ENCODE measurements around the gene NLRP9. TPM values are rescaled to one million over a fixed set of nuclear protein-coding genes. Genes with fewer than 3 reads are reported as not detected.

Gene NLRP9
- total and polyA plus RNA-seq, 2 of the 13 experiments (the other 11 are each of a cell fraction or from before 2014, with no cell fraction given): not detected

DNA sequence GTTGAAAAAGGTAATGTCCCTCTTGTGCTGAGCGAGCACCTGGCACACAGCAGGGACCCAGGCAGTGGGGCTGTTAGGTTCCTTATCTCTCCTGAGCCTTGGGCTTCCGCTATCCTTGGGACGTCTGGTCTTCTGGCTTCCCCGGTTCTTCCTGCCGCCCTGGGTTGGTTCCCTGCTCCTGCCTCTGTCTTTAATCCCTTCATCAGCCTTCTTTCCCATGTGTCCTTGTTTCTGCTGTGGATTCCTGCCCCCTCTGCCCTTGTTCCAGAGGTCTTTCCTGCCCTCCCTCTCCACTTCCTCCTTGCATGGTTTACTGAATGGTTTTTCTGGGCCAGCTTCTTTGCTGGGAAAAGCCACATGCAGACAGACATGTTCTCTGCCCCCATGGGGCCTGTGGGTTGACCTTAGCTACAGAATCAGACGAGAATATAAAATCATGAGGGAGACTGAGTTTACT, 60.6 kb downstream of the NLRP9 start:
- intact Hi-C loops (cut with micrococcal nuclease; ENCODE audit: unreplicated experiment) (no loop called here), in situ Hi-C loops (cut with HindIII; ENCODE audit: extremely low pct_ligation_motif_present, low pct_unique_long_range_greater_than_20kb) (no loop called here)
- POLR2A ChIA-PET: no interaction called here
- peak overlapping the region; percentile 94; the same call in 1 of the 2 replicates for H3K9ac ChIP-seq (ENCODE audit: insufficient read depth, low read depth, low read length)
- H2AFZ ChIP-seq (ENCODE audit: low read length): no peak overlapping the region
- no peaks in the 10 kb centered on the region; a peak in 1 of 5 replicates for H3K27me3 ChIP-seq (ENCODE audit: control insufficient read depth in 1 of 2, insufficient read depth in 2 of 2, low read length in 2 of 2)
- peaks cover 58% of the 10 kb centered on the region for H3K4me1 ChIP-seq (ENCODE audit: insufficient read depth, low read length)
- BruUV-seq (replicated peaks): no TSS peak
- peak overlapping the region in 1 of 3 experiments; percentile 89; a peak in 3 of 6 replicates for H3K4me3 ChIP-seq (replicated peaks in 1 of 3; ENCODE audit: insufficient read depth in 1 of 3, low read depth in 2 of 3, low read length in 3 of 3)
- DNase-seq (ENCODE audit: low spot score) (no peak), FAIRE-seq (no peak), ATAC-seq (no peak)
- no peaks in the 10 kb centered on the region for H3K9me3 ChIP-seq (ENCODE audit: low read length)
- H3K4me2 ChIP-seq (ENCODE audit: low read depth, low read length): peak overlapping the region; percentile 64
- peaks cover 5% of the 10 kb centered on the region; the same call in 1 of the 2 replicates for H4K20me1 ChIP-seq (ENCODE audit: insufficient read depth, low read length)
- H3K79me2 ChIP-seq (ENCODE audit: insufficient read depth, low read length): peaks cover 64% of the 10 kb centered on the region
- CTCF ChIA-PET (ENCODE audit: low intra/inter-chr PET ratio, low total read pairs): no interaction called here
- WGBS (ENCODE audit: low lambda C conversion rate): 76% methylated on average over 6 of the region's 6 CpGs
- H3K27ac ChIP-seq (ENCODE audit: extremely low read length, insufficient read depth, low read length): peak overlapping the region; percentile 58
- H3K36me3 ChIP-seq (replicated peaks in 1 of 2; ENCODE audit: control insufficient read depth in 1 of 2, insufficient read depth in 2 of 2, low read length in 2 of 2): peaks cover 24 to 57% of the 10 kb centered on the region in 2 experiments; a peak in 4 of 5 replicates
- TF ChIP-seq ETV5 (CRISPR knock-in tag; IDR thresholded peaks at IDR 0.05; ENCODE audit: borderline replicate concordance) (peak; percentile 34; the same call in 1 of the 2 replicates), HIC2 (CRISPR knock-in tag; IDR thresholded peaks at IDR 0.05; ENCODE audit: low read depth) (no peak), ZFYVE20 (CRISPR knock-in tag; IDR thresholded peaks at IDR 0.05; ENCODE audit: borderline replicate concordance, low read depth) (no peak), AHDC1 (CRISPR knock-in tag; IDR thresholded peaks at IDR 0.05; ENCODE audit: borderline replicate concordance) (no peak)
- TF ChIP-seq, protein P1, sequence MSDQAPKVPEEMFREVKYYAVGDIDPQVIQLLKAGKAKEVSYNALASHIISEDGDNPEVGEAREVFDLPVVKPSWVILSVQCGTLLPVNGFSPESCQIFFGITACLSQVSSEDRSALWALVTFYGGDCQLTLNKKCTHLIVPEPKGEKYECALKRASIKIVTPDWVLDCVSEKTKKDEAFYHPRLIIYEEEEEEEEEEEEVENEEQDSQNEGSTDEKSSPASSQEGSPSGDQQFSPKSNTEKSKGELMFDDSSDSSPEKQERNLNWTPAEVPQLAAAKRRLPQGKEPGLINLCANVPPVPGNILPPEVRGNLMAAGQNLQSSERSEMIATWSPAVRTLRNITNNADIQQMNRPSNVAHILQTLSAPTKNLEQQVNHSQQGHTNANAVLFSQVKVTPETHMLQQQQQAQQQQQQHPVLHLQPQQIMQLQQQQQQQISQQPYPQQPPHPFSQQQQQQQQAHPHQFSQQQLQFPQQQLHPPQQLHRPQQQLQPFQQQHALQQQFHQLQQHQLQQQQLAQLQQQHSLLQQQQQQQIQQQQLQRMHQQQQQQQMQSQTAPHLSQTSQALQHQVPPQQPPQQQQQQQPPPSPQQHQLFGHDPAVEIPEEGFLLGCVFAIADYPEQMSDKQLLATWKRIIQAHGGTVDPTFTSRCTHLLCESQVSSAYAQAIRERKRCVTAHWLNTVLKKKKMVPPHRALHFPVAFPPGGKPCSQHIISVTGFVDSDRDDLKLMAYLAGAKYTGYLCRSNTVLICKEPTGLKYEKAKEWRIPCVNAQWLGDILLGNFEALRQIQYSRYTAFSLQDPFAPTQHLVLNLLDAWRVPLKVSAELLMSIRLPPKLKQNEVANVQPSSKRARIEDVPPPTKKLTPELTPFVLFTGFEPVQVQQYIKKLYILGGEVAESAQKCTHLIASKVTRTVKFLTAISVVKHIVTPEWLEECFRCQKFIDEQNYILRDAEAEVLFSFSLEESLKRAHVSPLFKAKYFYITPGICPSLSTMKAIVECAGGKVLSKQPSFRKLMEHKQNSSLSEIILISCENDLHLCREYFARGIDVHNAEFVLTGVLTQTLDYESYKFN (CRISPR knock-in tag; conservative IDR thresholded peaks at IDR 0.05): peak; percentile 51
- TF ChIP-seq, protein P2, sequence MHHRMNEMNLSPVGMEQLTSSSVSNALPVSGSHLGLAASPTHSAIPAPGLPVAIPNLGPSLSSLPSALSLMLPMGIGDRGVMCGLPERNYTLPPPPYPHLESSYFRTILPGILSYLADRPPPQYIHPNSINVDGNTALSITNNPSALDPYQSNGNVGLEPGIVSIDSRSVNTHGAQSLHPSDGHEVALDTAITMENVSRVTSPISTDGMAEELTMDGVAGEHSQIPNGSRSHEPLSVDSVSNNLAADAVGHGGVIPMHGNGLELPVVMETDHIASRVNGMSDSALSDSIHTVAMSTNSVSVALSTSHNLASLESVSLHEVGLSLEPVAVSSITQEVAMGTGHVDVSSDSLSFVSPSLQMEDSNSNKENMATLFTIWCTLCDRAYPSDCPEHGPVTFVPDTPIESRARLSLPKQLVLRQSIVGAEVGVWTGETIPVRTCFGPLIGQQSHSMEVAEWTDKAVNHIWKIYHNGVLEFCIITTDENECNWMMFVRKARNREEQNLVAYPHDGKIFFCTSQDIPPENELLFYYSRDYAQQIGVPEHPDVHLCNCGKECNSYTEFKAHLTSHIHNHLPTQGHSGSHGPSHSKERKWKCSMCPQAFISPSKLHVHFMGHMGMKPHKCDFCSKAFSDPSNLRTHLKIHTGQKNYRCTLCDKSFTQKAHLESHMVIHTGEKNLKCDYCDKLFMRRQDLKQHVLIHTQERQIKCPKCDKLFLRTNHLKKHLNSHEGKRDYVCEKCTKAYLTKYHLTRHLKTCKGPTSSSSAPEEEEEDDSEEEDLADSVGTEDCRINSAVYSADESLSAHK (CRISPR knock-in tag; IDR thresholded peaks at IDR 0.05; ENCODE audit: borderline replicate concordance): no peak
